Left ventricle myocardium inferior (tissue), 1 donor: ENCODE data around the gene SYTL1. TPM values are rescaled to one million over a fixed set of nuclear protein-coding genes. Genes with fewer than 3 reads are reported as not detected.

Experiments
- DNase-seq: peaks from one replicate; pipeline ENCODE4 v3.0.0-alpha.2; 2020
- H3K27ac ChIP-seq: fragments of 200-600 bp; replicated peaks from 2 replicates; pipeline ENCODE4 v1.8.0; 2021
- H3K27me3 ChIP-seq: fragments of 200-600 bp; 2 replicates; pipeline ENCODE4 v1.8.0; 2021; ENCODE audit warnings: low read depth
- H3K36me3 ChIP-seq: fragments of 200-600 bp; 2 replicates; pipeline ENCODE4 v1.8.0; 2021
- H3K4me1 ChIP-seq: fragments of 200-600 bp; 2 replicates; pipeline ENCODE4 v1.8.0; 2021
- H3K4me3 ChIP-seq: fragments of 200-600 bp; 2 replicates; pipeline ENCODE4 v1.8.0; 2021; ENCODE audit warnings: mild to moderate bottlenecking, moderate library complexity
- H3K9me3 ChIP-seq: fragments of 200-600 bp; replicated peaks from 2 replicates; pipeline ENCODE4 v1.8.0; 2021
- CTCF ChIP-seq: fragments of 200-600 bp; IDR thresholded peaks from 2 replicates; pipeline ENCODE4 v1.8.0; 2021; ENCODE audit warnings: antibody characterized with exemption, mild to moderate bottlenecking, borderline replicate concordance
- intact Hi-C: fragments of 100-400 bp; cut with micrococcal nuclease; formaldehyde crosslinking; loops from one replicate; pipeline ENCODE4 v1.11.0; 2022
- total RNA-seq: library from RNA; stranded (reverse); fragmentation: NEBNext Ultra II Directional; extraction: Animal tissue kit (Norgen Biotek cat#: 25700); gene quantifications from one replicate; pipeline ENCODE4 v1.2.1, GENCODE V29; 2021
- donor health status: DM: no; HTN: yes; CAD: no; lungs with severe emphysema.

SYTL1 gene
- total RNA-seq, 1 donor from 2014 or later: 1.1 TPM

- DNase-seq: no peak
- peak overlapping the region; percentile 85 for H3K27ac ChIP-seq
- no peak overlapping the region for H3K4me3 ChIP-seq
- no peaks in the 10 kb centered on the region for H3K27me3 ChIP-seq
- TF ChIP-seq CTCF: no peak
- no peaks in the 10 kb centered on the region for H3K9me3 ChIP-seq
- H3K4me1 ChIP-seq: peaks cover 100% of the 10 kb centered on the region
- no peaks in the 10 kb centered on the region for H3K36me3 ChIP-seq
- intact Hi-C loops: no loop called here
These were observed 59.1 kb downstream of the SYTL1 start for GRCh38 chr1:27400963-27401341.

GRCh38 chr1:27402349-27402754 lies 60.5 kb downstream of the SYTL1 start:
- Histone ChIP-seq H3K4me3 (no peak overlapping the region), H3K27me3 (no peaks in the 10 kb centered on the region), H3K36me3 (peaks cover 12% of the 10 kb centered on the region), H3K9me3 (no peaks in the 10 kb centered on the region), H3K4me1 (peaks cover 99% of the 10 kb centered on the region), H3K27ac (peak overlapping the region; percentile 85)
- peak; percentile 74 for DNase-seq
- TF ChIP-seq CTCF: peak; percentile 70
- intact Hi-C loops: no loop called here

- H3K36me3 ChIP-seq: peaks cover 20% of the 10 kb centered on the region
- peak; percentile 75 for DNase-seq
- H3K27ac ChIP-seq: peak overlapping the region; percentile 85
- H3K4me1 ChIP-seq: peaks cover 91% of the 10 kb centered on the region
- TF ChIP-seq CTCF: peak; percentile 11
- intact Hi-C loops: no loop called here
- peak overlapping the region; percentile 10 for H3K4me3 ChIP-seq
- no peaks in the 10 kb centered on the region for H3K27me3 ChIP-seq
- no peaks in the 10 kb centered on the region for H3K9me3 ChIP-seq
These were observed 61.4 kb downstream of the SYTL1 start for GRCh38 chr1:27403065-27403726.

Other genes starting within 250 kb of the SYTL1 start
- 19.5 TPM for gene SLC9A1, start 186.9 kb upstream of the SYTL1 start, total RNA-seq
- gene WDTC1, start 107.4 kb upstream of the SYTL1 start, total RNA-seq: 61.1 TPM
- 19.4 TPM for gene TMEM222, start 19.9 kb upstream of the SYTL1 start, total RNA-seq
- 45.2 TPM for gene MAP3K6, start 24.9 kb downstream of the SYTL1 start, total RNA-seq
- gene FCN3, start 32.8 kb downstream of the SYTL1 start, total RNA-seq: 27.3 TPM
- gene CD164L2, start 41.3 kb downstream of the SYTL1 start, total RNA-seq: not detected
- 0.16 TPM for gene GPR3, start 50.6 kb downstream of the SYTL1 start, total RNA-seq
- gene WASF2, start 148.1 kb downstream of the SYTL1 start, total RNA-seq: 51.2 TPM